Measurements from ENCODE around the gene EGF.

Gene EGF

GRCh38 chr4:110042545-110043517, 130.1 kb downstream of the EGF start:
- DNase-seq, result no peak

- no peak for DNase-seq
These were observed 133.9 kb downstream of the EGF start for GRCh38 chr4:110046588-110047049.

GRCh38 chr4:110049951-110050925, 137.6 kb downstream of the EGF start:
- DNase-seq, result no peak

- DNase-seq, result no peak
These were observed 142.6 kb downstream of the EGF start for GRCh38 chr4:110055158-110055768.

- no peak for DNase-seq
These were observed 146.0 kb downstream of the EGF start for GRCh38 chr4:110058677-110059076.

DNA sequence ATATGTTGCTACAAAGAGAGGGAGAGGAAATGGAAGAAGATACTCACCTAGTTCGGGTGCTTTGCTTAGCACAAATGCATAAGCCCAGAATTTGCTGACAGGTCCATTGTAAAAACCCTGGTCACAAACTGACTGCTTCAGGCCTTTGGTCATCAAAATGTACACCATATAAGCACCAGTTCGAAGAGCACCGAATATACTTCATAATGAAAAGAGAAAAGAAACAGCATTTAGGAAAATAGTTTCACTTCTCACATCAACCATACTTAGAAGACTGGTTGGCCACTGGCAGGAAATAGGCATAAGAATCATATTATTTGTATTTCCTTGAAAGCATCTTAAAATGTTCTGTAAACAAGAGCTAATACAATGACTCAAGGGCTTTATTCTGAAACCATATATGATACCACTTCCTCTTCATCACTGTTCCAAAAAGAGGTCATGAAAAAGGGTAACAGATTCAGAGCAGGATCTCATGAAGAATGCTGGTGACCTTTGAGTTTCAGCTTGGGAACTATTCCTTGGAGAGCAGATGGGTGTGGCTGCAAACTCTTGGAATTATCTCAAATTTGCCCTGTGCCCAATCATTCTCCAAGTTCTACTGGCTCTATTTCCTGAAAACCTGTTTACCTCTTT, 147.0 kb downstream of the EGF start:
- DNase-seq, result no peak

- no peak for DNase-seq
These were observed 148.4 kb downstream of the EGF start for GRCh38 chr4:110061076-110061475.

All from SIG-M5 (cell line).